ENCODE data around the gene DTL.

Gene DTL

DNA sequence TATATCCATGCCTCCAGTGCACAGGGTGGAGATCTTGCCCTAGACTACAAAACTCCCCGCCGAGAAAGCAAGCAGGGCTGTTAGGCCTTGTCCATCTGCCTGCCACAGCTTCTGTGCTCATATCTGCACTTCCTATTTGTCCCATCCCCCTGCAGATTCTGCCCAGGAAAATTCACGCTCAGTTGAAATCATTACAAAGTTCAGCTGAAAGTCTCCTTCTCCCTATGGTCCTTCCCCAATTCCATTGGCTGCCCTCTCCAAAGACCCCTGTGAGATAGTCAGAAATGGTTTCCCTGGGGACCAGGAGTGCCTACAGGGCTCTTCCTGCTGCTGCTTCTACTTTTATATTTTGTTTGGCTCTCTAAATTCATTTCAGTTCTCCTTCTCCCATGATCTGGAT lies 63.2 kb downstream of the DTL start:
- no peak for DNase-seq

DNA sequence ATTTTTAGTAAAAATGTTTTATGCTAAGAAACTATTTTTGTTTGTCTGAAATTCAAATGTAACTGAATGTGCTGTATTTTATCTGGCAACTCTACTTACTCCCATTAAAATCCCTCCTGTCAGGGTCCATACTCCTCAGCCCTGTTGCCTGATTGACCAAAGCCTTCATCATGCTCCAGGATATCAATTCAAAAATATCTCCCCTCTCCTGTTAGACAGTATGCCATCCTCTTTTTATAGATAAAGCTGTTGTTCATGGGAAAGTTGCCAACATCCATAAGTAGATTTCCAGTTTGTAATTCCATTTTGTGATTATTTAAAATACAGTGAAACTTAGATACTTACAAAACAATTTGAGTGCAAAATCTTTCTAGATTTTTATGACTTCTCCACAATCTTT lies 65.7 kb downstream of the DTL start:
- DNase-seq = no peak

DNA sequence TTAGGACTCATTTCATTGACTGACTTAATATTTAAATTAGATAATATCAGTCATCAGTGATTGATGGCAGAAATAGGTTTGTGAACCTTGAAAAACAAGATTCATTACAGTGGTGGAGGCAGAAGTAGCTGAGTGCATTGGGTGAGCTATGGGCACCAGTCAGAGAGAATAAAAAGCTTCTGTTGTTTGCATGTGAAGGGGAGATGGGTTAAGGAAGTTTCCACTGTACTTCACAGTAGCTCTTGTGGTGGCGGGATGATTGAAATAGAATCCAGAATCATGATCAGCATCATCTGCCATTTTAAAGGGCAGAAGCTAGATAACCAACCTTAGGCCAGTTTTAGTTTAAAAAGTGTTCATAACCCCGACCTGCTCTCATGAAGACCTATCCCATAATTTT lies 66.2 kb downstream of the DTL start:
- DNase-seq = no peak

DNA sequence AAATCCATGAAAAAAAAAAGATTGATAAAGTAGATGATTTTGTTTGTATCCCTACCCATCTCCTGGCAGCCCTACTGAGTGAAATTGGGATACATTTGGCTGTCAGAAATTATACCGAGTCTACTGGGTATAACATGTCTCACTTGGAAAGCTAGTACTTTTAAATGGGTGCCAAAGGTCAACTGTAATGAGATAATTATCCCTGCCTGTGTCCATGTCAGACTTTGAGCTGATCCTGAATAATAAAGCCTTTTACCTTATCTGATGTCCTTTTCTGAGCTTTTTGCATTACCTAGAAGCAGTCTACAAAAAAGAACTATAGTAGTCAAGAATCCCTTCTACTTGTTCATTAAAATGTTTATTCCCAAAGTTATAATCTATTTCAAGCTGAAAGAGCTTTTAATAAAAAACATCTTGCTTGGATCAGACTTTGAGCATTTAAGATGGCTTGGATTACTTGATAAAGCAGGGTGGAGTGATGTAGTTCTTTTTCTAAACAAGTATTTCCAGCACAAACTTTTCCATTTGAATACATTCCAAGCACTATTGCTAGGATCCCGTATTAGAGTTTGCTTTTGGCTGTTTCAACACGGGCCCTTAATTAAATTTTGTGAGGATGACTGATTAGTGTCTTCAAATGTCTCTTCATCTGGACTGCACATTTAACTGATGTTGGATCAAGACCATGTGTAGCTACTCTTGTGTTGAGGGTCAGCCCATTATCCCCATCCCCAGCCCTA lies 69.2 kb downstream of the DTL start:
- DNase-seq = no peak

DNA sequence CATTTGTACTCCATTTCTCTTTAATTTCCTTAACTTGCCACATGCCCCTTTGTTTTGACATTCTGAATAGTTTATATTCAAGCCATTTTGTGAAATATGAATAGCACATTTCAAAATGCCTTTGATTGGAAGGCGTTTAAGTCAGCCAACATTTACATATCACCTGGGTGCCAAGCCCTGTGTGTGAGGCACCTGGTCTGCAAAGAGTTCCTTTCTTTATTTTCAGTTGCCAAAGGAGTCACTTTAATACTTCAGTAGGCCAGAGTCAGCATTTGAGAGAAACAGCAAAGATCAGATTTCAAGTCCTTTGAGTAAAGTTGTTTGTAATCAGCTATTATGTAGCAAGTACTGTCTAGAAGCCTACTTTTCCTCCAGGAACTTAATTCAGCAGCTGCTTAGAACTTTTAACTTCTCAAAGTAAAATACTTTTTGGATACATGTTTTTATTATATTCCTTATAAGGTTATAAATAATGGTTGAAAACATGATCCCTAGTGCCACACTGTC lies 70.8 kb downstream of the DTL start:
- no peak for DNase-seq

DNA sequence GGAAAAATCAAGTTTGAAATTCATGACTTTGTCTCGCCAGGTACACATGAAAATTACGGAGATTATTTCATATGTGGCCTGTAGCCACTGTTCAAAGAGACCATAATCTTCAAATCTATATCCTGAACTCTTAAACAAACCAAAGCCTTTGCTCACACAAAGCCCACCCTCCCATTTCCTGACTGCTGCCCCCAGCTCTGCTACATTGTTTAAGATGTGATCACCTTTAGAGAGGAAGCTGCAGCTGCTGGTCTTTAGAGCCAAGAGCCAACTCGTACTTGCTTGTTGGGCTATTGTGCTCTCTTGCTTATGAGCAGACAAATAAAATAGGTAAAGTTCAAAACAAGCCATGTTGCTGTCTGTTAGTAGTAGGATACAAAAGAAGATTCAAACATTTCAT lies 71.9 kb downstream of the DTL start:
- no peak for DNase-seq

DNA sequence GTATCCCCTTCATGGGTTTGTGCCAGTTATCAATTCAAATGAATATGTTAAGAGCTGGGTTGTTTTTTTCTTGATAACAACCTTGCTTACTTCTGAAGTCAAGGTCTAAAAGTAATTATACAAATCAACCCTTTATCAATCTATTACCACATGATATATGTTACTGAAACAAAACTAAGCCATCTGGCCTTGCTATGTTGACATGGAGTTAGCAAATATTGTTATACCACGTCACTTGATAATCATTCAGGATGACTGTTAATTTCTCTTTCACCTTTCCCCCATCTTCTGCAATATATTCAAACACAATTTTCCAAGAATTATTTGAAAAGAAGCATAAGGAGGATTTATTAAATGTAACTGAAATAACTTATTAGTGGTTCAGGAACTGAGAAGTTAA lies 72.6 kb downstream of the DTL start:
- DNase-seq = no peak

DNA sequence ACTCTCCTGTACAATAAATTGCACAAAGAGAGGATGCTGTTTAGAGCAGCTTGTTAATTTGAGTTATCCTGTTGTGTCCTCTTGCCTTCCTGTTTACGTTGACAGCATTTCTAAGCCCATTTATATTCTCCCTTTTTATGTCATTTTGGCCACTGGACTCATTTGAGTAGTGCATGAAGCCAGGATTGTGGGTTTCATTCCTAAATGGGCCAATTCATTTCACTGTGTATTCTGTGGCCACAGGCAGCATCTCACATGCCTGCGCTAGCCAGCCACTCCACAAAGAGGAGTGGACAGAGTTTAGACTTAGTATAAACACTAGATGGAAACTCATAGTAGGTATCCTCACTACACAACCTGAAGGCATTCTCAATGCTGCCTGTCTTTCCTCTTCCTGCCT lies 73.4 kb downstream of the DTL start:
- no peak for DNase-seq

DNA sequence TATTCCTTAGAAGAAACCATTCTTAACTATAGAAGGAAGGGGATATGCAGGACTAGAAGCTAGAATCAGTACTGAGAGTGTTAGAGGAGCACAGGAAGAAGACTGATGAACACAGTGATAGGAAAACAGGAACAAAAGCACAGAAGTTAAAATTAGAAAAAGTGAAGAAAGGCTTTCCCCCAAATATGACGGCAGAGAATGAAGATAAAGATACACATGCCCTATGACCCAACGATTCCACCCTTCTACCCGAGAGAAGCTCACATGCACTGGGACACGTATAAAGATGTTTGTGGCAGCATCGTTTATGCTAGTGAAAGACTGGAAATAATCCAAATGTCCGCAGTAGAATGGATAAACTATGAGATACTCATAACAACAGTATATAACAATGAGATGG lies 74.2 kb downstream of the DTL start:
- DNase-seq = no peak

DNA sequence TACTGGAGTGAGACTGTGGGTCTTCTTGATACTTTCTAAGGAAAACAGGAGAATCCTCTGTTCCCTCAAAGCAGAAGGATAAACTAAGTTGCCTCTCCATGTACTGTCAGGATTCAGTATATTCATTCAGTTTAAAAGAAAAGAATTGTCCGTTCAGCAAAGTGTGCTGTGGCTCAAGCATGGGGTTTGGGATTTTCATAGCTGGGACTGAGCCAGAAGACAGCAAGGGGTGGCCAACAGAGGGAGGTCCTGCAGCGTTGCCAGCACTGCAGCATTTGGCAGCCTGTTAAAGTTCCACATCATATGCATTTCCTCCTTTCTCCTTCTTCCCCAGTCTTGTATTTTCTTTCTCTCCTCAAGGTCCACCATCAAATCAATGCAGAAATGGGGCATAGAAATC lies 75.1 kb downstream of the DTL start:
- no peak for DNase-seq

DNA sequence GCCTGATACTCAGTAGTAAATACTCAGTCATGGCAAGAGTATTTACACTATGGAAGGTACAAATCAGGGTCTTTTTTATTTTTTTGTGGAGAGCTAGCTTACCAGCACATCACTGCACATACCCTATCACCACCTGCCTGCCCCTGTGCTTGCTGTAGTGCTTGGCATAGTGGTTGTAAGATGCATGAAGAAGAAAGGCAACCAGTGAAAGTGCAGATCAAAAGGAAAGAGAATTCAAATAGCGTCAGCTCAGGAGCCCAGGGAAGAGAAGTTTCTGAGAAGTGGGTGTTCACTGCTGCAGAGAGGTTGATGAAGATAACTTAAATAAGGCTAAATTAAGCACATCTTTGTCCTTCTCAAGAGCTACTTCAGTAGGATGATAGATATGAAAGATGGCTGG lies 76.0 kb downstream of the DTL start:
- DNase-seq = no peak

DNA sequence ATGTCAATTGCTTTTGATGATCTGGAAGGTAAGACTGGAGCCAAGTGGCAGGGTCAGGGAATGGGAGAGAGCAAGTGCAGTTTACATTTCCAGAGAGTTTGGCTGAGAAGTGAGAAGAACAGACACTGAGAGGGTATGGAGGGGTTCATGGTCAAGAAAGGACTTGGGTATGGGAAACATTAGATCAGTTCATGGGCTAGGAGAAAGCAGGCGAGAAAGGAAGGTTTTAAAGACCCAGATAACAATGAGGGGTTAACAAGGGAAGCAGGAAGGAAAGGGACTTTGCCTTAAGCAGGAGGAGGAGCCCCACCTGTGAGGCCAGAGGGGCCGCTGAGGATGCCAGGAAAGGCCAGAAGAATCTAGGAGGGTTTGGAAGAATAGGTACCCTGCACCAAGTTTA lies 78.2 kb downstream of the DTL start:
- no peak for DNase-seq

DNA sequence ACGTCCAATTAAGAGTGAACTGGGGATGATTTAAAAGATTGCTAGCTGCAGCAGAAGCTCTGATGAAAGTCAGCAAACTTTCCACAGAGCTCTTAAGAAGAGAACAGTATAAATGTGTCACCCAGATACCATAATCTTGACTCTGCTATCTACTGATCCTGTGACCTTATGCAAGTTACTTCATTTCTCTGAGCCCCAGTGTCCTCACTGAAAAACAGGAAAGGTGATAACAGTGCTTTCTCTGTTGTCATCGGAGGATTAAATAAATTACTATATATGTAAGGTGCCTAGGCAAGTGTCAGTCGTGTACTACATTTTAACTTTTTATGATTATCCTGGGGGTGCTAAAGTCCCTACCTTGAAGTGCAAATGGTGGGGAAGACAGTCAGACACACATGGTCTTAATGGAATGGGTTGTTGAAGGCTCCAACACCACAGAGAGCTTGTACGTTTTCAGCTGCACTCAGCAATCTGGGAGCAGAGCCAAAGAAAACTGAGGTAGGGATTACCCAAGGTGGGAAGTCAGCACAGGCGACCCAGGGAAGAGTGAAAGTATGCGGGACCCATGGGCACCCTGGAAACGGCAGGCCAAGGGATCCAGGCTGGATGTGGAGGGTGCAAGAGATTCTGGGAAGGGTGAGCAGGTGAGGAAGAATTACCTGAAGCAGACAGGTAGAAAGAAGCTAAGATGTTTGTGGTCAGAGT lies 82.8 kb downstream of the DTL start:
- DNase-seq = no peak

DNA sequence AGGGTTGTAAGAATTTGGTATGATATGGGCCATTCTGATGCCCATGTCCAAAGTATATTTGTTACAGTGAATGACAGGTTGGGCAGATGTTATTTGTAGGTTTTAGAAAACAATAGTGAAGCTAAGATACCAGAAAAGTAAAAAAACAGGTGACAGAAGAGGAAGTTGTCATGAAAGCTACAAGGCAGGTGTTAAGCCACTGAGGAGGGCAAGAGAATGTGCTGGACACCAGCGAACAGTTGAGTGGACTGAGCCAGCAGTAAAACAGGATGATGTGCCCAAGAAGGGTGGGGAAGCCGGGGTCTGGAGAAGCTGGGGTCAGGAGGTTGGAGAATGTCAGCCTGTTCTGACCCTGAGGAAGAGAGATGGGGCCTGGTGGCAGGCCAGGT lies 83.3 kb downstream of the DTL start:
- DNase-seq = no peak

DNA sequence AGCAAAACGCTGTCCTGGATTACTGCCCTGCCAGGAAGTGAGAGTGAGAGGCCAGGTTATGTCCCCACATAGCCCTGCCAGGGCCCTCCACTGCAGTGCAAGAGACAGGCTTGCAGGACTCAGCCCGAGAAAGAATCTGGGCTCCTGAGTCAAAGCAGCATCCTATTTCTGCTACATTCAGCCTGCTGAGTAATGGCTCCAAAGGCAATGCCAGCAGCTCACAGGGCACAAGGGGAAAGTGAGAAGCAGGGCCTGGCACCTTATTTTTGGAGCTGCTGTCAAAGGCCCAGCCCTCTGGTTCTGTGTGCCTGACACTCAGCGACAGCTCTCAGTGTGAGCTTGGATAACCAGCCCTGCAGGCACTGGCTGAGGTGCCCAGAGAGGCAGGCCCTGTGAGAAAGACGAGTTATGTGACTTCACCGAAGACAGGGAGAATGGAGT lies 83.9 kb downstream of the DTL start:
- no peak for DNase-seq

DNA sequence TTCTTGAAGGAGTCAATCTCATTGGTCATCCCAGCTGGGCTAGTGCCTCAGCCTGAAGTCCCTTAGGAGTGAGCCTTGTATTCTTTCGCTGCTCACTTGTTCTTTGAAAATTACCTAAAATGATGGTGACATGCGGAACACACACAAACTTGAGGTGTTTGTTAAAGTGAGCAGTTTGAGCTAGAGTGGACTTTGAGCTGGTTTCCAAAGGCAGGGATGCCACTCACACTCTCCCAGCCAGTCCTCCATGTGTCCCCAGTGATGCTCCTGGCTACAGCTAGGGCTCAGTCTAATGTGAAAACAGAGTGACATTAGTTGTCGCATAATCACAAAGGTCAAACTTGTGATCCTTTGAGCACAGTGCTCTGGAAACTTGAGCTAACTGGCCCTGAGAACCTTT lies 84.3 kb downstream of the DTL start:
- no peak for DNase-seq

DNA sequence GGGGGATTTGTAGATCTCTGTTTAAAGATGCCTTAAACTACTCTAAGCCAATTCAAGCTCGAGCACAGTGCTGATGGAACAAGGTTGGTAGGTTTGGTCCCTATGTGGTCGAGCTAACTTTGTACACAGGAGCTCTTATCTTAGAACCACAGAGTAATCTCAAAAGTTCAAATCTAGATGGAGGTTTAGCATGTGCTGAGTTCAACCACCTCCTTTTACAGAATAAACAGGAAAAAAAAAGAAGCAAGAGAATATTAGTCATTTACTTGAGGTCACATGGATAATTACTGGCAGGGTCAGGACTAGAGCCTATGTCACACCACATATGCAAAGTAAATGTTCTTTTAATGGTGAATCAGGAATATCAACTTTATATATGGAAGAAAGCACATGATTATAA lies 86.2 kb downstream of the DTL start:
- no peak for DNase-seq

DNA sequence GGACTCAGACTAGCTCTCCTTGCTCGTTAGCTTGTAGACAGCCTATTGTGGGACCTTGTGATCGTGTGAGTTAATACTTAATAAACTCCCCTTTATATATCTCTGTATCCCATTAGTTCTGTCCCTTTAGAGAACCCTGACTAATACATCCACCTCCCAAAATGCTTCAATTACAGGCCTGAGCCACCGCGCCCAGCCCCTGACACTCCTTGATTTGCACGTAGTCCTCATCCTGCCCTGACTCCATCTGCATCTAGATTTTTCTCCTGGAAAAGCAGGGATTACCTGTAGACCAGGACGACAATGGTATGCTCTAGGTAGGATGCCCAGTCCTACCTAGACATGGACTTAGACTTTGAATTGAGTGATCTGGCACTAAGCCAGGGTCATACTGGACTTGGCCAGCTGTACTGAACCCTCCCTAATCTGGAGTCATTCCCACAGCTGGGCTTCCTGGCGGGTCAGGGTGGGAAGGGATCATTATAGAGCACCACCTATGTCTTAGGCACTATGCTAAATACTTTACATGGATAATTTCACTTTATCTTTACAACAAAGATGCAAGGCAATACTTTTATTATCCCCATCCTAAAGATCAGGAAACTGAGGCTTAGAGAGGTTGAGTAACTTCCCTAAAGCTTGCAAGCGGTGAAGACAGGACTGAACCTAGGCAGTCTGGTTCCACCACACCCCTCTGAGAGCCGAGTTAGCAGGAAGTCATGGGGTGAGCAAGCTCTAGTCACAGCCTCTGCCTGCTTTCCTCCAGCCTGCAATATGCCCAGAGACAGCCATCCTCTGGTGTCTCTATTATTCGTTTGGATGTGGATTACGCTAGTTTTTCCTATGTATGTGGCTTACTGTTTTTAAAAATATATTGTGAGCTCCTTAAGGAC lies 89.4 kb downstream of the DTL start:
- peak; percentile 66 for DNase-seq

DNA sequence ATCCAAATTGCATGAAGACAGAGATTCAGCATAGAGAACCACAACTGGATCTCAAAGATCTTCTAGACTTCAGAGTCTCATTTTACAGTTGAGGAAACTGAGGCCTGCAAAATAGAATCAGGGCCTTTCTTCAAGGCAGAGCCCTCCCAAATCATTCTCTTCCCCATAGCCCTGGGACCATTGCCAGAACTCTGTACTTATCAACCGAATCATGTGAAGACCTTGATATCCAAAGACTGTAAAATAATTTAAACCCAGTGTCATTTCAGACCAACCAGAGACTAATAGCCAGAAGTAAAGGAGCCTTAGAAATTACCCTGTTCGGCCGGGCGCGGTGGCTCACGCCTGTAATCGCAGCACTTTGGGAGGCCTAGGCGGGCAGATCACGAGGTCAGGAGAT lies 90.1 kb downstream of the DTL start:
- DNase-seq = no peak

DNA sequence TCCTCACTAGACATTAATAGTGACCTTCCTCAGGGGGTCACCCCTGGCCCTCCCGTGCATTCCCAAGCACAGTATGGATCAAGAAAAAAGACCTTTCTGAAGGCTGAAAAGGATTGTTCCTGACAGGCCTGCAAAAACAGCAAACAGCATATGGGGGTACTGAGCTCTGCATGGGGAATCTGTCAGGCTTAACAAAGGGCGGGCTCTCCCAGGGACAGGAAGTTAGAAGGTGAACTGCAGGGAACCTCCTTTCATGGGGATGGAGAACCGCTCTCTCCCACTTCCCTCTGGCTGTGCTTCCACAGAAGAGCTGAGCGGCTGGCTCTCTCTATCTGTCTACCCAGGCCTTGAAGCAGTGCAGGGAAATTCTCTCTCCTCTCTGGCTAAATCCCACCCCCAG lies 91.7 kb downstream of the DTL start:
- DNase-seq = no peak

DNA sequence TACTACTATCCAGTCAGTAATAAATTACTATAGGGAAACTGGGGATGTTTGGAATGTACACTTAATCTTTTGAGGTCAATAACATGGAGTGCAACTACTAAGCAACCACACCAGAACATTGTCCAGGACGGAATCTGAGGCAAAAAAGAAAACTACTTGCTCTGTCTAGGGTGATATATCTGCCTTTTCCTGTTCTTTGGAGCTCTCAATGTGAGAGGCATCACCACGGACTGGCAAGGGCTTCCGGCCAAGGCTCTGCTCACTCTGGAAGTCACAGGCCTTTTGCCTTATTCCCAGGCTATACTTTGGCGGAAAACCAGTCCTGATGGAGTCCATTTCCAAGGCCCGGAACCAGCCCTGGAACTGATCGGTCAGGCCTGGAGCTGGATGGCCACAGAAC lies 94.2 kb downstream of the DTL start:
- no peak for DNase-seq

DNA sequence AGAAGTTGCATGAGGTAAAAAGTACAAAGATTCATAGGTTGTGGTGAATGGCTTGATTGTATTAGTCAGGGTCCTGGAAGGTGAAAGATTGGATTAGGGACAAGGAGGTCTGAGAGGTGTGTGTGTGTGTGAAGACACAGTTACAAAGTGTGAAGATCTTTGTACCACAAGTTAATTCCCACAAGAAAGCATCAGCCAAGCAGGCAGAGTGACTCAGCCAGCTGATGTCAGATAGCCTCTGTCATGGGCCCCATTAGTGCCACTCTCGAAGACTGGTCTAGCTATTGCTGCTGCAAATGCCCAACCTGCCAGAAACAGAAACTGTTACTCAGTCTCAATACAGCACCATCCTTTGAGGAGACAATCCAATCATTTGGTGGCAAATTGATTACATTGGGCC lies 96.5 kb downstream of the DTL start:
- DNase-seq = no peak

DNA sequence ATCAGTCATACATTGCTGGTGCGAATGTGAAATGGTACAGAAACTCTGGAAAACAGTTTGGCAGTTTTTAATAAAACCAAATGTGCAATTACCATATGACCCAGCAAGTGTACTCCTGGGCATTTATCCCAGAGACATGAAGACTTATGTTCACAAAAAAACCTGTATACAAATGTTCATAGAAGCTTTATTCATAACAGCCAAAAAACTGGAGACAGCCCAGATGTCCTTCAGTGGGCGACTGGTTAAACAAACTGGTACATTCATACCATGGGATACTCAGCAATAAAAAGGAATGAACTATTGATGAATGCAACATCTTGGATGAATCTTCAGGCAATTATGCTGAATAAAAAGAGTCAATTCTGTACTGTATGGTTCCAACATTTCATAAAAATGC lies 97.8 kb downstream of the DTL start:
- no peak for DNase-seq

DNA sequence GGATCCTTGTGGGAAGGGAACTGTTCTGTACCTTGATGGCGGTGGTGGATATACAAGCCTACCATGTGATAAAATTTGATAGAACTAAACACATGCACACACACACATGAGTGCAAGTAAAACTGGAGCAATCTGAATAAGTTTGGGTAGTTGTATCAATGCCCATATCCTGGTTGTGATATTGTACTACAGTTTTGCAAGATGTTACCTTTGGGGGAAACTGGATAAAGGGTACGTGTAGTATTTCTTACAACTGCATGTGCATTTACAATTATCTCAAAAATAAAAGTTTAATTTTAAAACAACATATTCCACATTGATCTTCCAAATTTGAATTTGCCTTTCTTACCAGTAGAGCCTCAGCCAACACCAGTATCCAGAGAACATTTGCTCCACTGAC lies 99.6 kb downstream of the DTL start:
- DNase-seq = no peak
